SJSA1 (cell line): ENCODE results near the gene KCTD1. TPM values are rescaled to one million over a fixed set of nuclear protein-coding genes. Genes with fewer than 3 reads are reported as not detected.

Experiments used
- DNase-seq, 2 experiments: peaks; one replicate each; pipeline ENCODE4 v3.0.0-alpha.2; 2015 to 2020; ENCODE audit warnings: low spot score in 2 of 2, low read depth in 1 of 2
- H3K27ac ChIP-seq: fragments of 250-450 bp; sonication (Bioruptor Pico); 2 replicates; pipeline ENCODE4 v1.5.1; 2020; ENCODE audit warnings: mild to moderate bottlenecking, moderate library complexity
- H3K27me3 ChIP-seq: fragments of 250-450 bp; sonication (Bioruptor Pico); replicated peaks from 2 replicates; pipeline ENCODE4 v1.5.1; 2020; ENCODE audit warnings: mild to moderate bottlenecking, moderate library complexity
- H3K36me3 ChIP-seq: fragments of 250-450 bp; sonication (Bioruptor Pico); 2 replicates; pipeline ENCODE4 v1.5.1; 2020; ENCODE audit warnings: mild to moderate bottlenecking
- H3K4me1 ChIP-seq: fragments of 250-450 bp; sonication (Bioruptor Pico); replicated peaks from 2 replicates; pipeline ENCODE4 v1.6.1; 2021; ENCODE audit warnings: mild to moderate bottlenecking
- H3K4me3 ChIP-seq: fragments of 250-450 bp; sonication (Bioruptor Pico); 2 replicates; pipeline ENCODE4 v1.5.1; 2020; ENCODE audit warnings: mild to moderate bottlenecking
- H3K9me3 ChIP-seq: fragments of 250-450 bp; sonication (Bioruptor Pico); replicated peaks from 2 replicates; pipeline ENCODE4 v1.5.1; 2020; ENCODE audit warnings: mild to moderate bottlenecking
- total RNA-seq: library from RNA; depleted of rRNA; stranded (reverse); fragments of >200 nt; shearing (Covaris generic); gene quantifications from 2 replicates; pipeline ENCODE4 v1.2.3, GENCODE V29; 2014

KCTD1 gene
- total RNA-seq, 1 experiment from 2014 or later, result 10.8 TPM

DNA sequence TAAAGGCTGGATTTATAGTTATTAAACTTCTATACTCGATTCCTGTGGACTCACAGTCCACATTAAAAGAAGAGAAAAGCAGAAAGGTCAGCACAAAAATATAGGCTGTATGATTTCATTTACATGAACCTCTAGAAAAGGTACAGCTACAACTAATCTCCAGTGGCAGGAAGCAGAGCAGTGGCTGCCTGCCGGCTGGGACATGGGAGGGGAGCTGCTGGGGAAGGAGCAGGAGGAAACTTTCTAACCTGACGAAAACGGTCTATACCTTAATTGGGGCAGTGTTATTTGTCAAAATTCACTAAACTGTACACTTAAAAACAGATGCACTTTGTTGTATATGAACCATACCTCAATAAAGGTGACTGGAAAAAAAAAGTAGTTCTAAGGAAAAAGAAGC lies 26.7 kb downstream of the KCTD1 start:
- no peak overlapping the region for H3K4me3 ChIP-seq
- H3K27ac ChIP-seq, result no peak overlapping the region
- H3K27me3 ChIP-seq, result no peaks in the 10 kb centered on the region
- no peaks in the 10 kb centered on the region for H3K9me3 ChIP-seq
- H3K4me1 ChIP-seq, result peaks cover under 1% of the 10 kb centered on the region; the same call in 1 of the 2 replicates
- H3K36me3 ChIP-seq, result no peaks in the 10 kb centered on the region; the same call in 1 of the 2 replicates
- no peak for DNase-seq

DNA sequence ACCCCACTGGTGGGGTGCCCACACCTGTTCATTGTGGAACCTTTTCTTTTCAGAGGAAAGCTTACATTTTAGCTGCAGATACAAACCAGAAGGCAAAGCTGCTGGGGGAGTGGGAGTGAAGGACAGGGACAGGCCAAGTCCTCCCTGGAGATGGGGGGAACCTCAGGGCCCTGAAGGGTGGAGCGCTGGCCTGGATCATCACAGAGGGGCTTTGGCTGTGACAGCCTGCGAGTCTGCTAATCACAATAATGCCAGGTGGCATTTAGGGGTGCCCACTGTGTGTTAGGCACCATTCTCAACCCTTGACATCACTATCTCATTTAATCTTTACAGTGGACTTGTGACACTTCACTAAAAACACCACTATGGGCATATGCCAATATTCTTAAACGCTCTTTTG lies 27.4 kb downstream of the KCTD1 start:
- DNase-seq, result no peak
- no peak overlapping the region for H3K27ac ChIP-seq
- H3K4me3 ChIP-seq, result no peak overlapping the region
- no peaks in the 10 kb centered on the region for H3K9me3 ChIP-seq
- no peaks in the 10 kb centered on the region for H3K4me1 ChIP-seq
- no peaks in the 10 kb centered on the region; the same call in 1 of the 2 replicates for H3K36me3 ChIP-seq
- H3K27me3 ChIP-seq, result no peaks in the 10 kb centered on the region

DNA sequence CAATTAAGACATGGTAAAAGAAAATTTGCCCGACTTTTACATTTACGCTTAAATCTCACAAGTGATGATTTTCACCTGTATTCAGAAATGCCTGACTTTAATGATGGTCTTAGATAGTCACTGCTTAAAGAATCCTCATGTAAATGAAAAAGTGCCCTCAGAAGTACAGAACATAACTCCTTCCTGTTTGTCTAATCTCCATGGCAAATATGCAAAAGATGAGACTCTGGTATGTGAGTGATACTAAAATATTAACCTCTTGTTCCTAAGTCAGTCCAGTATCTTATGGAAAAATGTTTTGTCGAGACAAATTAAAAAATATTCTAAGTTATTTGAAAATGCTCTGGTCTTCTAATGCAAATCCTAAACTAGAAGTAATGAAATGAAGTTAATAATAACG lies 29.2 kb downstream of the KCTD1 start:
- DNase-seq, result no peak
- Histone ChIP-seq H3K27ac (no peak overlapping the region), H3K36me3 (no peaks in the 10 kb centered on the region), H3K9me3 (no peaks in the 10 kb centered on the region), H3K27me3 (no peaks in the 10 kb centered on the region), H3K4me1 (no peaks in the 10 kb centered on the region), H3K4me3 (no peak overlapping the region)

DNA sequence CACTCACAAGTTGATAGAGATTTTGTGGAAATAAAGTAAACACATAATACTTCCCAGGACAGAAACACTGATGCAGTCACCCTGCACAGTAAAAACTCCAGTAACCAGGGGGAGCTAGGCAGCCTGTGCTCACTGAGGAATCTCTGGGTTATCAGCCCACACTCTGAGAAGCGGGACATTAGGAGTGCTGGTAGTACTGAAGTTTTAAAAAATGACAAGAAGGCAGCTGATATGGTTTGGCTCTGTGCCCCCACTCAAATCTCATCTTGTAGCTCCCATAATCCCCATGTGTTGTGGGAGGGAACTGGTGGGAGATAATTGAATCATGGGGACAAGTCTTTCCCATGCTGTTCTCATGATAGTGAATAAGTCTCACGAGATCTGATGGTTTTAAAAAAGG lies 31.4 kb downstream of the KCTD1 start:
- no peak for DNase-seq
- no peaks in the 10 kb centered on the region for H3K4me1 ChIP-seq
- H3K27ac ChIP-seq, result no peak overlapping the region
- no peak overlapping the region for H3K4me3 ChIP-seq
- H3K36me3 ChIP-seq, result no peaks in the 10 kb centered on the region
- no peaks in the 10 kb centered on the region for H3K27me3 ChIP-seq
- H3K9me3 ChIP-seq, result no peaks in the 10 kb centered on the region

DNA sequence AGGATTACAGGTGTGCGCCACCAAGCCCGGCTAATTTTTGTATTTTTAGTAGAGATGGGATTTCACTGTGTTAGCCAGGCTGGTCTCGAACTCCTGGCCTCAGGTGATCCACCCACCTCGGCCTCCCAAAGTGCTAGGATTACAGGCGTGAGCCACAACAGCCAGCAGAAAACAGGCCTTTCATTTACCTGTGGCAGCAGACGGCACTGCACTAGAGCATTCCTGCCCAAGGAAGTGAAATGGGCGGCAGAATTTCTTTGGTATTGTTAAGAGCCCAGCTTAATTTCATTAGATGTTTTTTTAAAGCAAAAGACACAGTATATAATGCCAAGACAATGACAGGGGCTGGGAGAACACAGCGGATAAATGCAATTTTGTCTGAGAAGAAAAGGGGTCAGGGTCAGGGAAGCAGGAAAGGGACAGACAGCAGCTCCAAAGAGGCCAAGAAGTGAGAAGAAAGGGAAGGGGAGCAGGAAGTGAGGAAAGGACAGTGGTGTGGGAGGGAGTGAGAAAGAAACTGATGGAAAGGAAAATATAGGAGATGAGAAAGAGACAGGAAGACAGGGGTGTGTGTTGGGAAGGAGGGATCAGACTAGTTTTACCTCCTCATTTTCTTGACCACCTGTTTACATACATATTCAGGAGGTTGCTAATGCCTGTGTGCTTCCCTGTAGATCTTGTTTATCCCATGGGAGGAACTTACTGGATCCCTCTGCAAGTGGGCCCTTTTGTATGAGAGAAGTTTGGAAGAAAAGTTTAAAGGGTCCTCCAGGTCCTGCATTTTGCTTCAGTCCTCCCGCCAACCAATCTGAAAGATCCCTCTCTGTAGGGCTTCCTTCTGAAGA lies 32.5 kb downstream of the KCTD1 start:
- no peak overlapping the region for H3K27ac ChIP-seq
- H3K36me3 ChIP-seq, result no peaks in the 10 kb centered on the region
- no peak overlapping the region for H3K4me3 ChIP-seq
- H3K4me1 ChIP-seq, result no peaks in the 10 kb centered on the region
- no peak for DNase-seq
- no peaks in the 10 kb centered on the region for H3K27me3 ChIP-seq
- no peaks in the 10 kb centered on the region for H3K9me3 ChIP-seq

DNA sequence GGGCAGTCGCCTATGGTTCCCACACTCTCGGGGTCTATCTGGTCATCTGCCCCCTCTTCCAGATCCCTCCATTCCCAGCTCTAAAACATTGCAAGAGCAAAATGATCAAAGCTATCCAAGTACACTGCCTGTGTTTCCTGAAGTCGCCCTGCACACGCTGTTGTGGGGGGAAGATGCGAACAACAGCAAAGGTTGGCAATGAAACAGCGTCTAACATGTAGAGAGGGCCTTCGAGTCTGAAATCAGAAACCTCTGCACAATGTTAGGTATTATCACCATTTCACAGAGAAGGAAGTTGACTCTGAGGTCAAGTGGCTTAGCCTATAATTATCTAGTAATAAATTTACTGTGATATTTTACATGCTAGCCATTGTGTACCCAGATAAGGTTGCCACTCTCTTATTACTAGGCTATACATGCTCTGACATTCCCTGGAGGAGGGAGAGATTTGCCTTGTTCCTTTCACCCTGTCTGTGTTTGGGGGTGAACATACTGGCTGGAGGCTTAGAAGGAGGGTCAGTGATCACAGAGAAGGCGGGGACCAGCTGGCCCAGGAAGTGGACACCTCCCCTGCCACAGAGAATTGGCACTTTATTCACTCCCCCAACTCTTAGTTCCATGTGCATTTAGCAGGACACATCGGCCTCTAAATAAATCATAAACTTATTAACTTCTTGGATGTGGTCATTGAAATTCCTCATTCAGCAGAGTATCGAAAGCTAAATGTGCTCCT lies 36.8 kb downstream of the KCTD1 start:
- no peaks in the 10 kb centered on the region for H3K27me3 ChIP-seq
- H3K9me3 ChIP-seq, result no peaks in the 10 kb centered on the region
- DNase-seq, result no peak
- no peaks in the 10 kb centered on the region for H3K36me3 ChIP-seq
- H3K27ac ChIP-seq, result no peak overlapping the region
- no peak overlapping the region for H3K4me3 ChIP-seq
- H3K4me1 ChIP-seq, result no peaks in the 10 kb centered on the region

DNA sequence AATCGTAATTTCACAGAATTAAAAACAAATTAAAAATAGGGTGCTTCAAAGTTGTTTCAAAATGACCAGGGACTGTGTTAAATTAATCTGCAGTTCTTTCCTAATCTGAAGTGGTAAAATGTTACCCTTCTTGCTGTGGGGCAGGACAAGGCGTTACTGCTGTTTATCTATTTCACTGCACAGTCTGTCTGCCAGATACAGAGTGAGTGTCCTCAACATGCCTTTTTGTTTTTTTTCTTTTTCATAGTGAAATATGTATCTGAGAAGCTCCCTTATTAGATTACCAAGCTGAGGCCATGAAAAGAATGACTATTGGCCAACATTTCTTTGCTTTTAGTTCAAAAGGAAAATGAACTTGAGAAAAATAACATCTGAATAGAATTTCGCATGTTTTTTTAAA lies 38.0 kb downstream of the KCTD1 start:
- H3K4me1 ChIP-seq, result no peaks in the 10 kb centered on the region
- H3K36me3 ChIP-seq, result no peaks in the 10 kb centered on the region
- no peak overlapping the region for H3K27ac ChIP-seq
- H3K4me3 ChIP-seq, result no peak overlapping the region
- no peaks in the 10 kb centered on the region for H3K27me3 ChIP-seq
- no peaks in the 10 kb centered on the region for H3K9me3 ChIP-seq
- no peak for DNase-seq

DNA sequence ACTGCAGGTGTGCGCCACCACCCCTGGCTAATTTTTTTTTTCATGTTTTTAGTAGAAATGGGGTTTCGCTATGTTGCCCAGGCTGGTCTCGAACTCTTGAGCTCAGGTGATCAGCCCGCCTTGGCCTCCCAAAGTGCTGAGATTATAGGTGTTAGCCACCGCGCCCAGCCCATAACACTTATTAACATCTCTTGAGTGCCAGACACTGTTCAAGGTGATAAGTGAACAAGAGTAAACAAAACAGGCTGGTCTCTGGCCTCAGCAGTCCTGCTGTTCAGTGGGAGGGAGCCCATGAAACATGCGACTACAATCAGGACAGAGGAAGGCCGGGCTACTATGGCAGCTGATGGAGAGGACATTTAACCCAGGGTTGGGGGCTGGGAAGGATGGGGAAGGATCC lies 42.3 kb downstream of the KCTD1 start:
- H3K36me3 ChIP-seq, result no peaks in the 10 kb centered on the region
- H3K9me3 ChIP-seq, result no peaks in the 10 kb centered on the region
- no peak for DNase-seq
- no peaks in the 10 kb centered on the region for H3K27me3 ChIP-seq
- H3K4me3 ChIP-seq, result no peak overlapping the region
- no peaks in the 10 kb centered on the region for H3K4me1 ChIP-seq
- H3K27ac ChIP-seq, result no peak overlapping the region

DNA sequence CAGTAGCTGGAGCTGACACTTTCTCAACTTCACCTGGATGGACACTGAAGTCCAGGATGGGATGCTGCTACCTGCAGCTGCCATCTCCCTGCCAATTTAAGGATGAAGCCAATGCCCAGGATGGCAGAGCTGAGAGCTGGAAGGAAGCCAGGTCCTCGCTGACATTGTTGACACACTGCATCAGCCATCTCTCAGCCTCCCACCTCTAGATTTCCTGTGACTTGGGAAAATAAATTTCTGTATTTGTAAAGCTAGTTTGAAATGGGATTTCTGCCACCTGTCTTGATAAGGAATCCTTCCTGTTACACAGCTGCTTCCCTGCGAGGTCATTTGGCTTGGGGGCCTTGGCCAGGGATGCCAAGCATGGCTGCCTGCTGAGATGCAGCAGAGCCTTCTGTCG lies 43.5 kb downstream of the KCTD1 start:
- Histone ChIP-seq H3K9me3 (no peaks in the 10 kb centered on the region), H3K27ac (no peak overlapping the region), H3K4me3 (no peak overlapping the region), H3K4me1 (no peaks in the 10 kb centered on the region), H3K36me3 (no peaks in the 10 kb centered on the region), H3K27me3 (no peaks in the 10 kb centered on the region)
- DNase-seq, result no peak

DNA sequence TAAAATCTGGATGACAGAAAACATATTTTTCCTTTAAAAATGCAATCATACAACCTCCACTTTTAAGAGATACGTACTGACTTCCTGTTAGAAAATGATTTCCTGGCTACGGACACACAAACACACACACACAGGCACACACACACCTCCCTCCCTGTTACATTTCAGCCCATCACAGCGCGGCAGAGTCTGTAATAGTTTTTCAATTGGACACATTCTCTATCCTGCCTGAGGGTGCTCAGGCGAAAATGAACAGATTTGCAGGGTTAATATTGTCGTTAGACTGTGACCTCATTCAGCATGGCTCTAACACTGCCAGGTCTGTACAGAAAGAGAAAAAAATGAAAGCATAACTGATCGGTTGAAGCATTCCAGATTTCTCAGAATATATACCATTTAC lies 45.0 kb downstream of the KCTD1 start:
- no peak for DNase-seq
- no peaks in the 10 kb centered on the region for H3K4me1 ChIP-seq
- no peaks in the 10 kb centered on the region for H3K9me3 ChIP-seq
- no peaks in the 10 kb centered on the region for H3K36me3 ChIP-seq
- no peak overlapping the region for H3K4me3 ChIP-seq
- H3K27ac ChIP-seq, result no peak overlapping the region
- H3K27me3 ChIP-seq, result no peaks in the 10 kb centered on the region

DNA sequence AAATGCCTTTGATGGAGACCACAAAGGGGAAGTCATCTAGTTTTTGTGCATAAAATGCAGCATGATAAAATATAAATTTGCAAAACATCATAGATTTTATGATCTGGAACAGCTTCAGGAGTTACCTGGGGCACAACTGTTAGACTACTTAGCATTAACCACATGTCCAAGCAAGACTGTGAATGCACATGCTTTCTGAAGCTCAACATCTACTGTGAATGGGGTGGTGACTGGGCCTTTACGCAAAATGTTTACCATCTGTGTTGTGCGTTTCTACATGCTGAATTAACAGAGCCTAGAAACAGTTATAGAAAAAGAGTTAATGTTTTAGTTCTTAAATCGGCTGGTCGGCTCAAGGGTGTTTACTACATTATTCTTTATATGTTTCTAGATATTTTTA lies 45.5 kb downstream of the KCTD1 start:
- no peaks in the 10 kb centered on the region for H3K9me3 ChIP-seq
- H3K4me1 ChIP-seq, result no peaks in the 10 kb centered on the region
- no peak overlapping the region for H3K27ac ChIP-seq
- 0 out of 2 replicates have a peak, but pooled peaks cover 2% of the 10 kb centered on the region for H3K36me3 ChIP-seq
- H3K4me3 ChIP-seq, result no peak overlapping the region
- H3K27me3 ChIP-seq, result no peaks in the 10 kb centered on the region
- DNase-seq, result no peak

DNA sequence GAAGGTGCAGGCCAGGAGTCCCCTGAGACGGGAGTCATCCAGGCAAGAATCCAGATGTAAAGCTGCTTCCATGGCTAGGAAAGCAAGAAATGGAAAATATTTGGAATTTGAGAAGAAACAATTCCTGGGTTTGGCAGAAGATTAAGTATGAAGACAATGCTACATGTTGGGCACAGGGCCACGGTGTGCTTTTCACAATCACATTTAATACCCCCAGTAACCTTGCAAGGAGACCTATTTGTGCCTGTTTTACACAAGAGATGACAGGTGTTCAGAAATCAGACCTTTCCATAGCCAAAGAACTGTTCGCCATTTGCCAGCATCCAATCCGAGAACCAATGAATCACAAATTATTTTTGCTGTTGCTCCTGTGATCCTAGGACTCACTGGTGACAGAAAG lies 50.5 kb downstream of the KCTD1 start:
- Histone ChIP-seq H3K9me3 (no peaks in the 10 kb centered on the region), H3K4me3 (no peak overlapping the region), H3K4me1 (no peaks in the 10 kb centered on the region), H3K27me3 (no peaks in the 10 kb centered on the region), H3K36me3 (0 out of 2 replicates have a peak, but pooled peaks cover 2% of the 10 kb centered on the region), H3K27ac (no peak overlapping the region)
- DNase-seq, result no peak

DNA sequence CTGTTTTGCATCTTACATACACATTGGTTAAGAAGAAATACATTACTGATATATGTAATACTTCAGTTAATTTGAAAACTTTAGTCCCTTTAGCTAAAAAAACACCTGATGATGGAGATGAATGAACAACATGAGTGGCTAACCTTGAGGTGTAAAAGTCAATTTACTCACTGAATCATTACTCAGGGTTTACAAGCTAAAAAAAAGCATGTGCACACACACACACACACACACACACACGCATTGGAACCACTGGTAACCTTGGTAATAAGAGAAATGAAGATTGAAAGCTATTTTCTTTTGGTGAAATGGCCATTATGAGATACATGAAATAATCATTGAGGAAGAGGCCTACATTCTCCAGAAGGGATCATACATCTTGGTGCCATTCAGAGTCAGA lies 51.8 kb downstream of the KCTD1 start:
- Histone ChIP-seq H3K4me1 (no peaks in the 10 kb centered on the region), H3K27ac (no peak overlapping the region), H3K27me3 (no peaks in the 10 kb centered on the region), H3K9me3 (no peaks in the 10 kb centered on the region), H3K36me3 (0 out of 2 replicates have a peak, but pooled peaks cover 2% of the 10 kb centered on the region), H3K4me3 (no peak overlapping the region)
- no peak for DNase-seq

DNA sequence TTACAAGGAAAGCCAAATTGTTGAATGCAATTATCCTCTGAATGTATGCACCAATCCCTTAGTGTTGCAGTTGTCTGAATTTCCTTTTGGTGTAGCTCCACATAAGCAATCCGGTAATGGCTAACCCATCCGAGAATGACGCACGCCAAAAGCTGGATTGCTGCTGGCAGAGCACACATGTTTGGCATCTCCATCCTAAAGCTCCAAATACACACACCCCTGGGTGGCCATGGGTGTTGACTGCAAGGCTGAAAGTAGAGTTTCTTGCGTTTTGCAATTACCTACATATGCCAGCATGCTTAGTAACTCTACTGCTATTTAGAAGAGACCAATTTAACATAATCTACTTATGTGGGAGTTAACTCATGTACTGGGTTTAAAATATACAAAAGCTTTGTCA lies 53.1 kb downstream of the KCTD1 start:
- no peaks in the 10 kb centered on the region for H3K4me1 ChIP-seq
- no peak for DNase-seq
- H3K36me3 ChIP-seq, result 0 out of 2 replicates have a peak, but pooled peaks cover 2% of the 10 kb centered on the region
- no peaks in the 10 kb centered on the region for H3K9me3 ChIP-seq
- no peak overlapping the region for H3K4me3 ChIP-seq
- no peak overlapping the region for H3K27ac ChIP-seq
- no peaks in the 10 kb centered on the region for H3K27me3 ChIP-seq
